VCaP (cell line): ENCODE data around the gene ATCAY.

Source experiments
- H3K27ac ChIP-seq: fragments of 450-650 bp; 2 replicates; pipeline ENCODE4 v1.5.1; 2017
- CTCF ChIP-seq: fragments of 450-650 bp; conservative IDR thresholded peaks from 2 replicates; pipeline ENCODE4 v1.5.1; 2017; ENCODE audit warnings: mild to moderate bottlenecking, moderate library complexity

Gene ATCAY

GRCh38 chr19:3860499-3860898, 20.0 kb upstream of the ATCAY start:
- H3K27ac ChIP-seq, result no peak overlapping the region
- no peak for TF ChIP-seq CTCF

- no peak for TF ChIP-seq CTCF
- H3K27ac ChIP-seq, result no peak overlapping the region
Observed at GRCh38 chr19:3862826-3863500, 17.5 kb upstream of the ATCAY start.

GRCh38 chr19:3863648-3864047, 16.8 kb upstream of the ATCAY start:
- no peak for TF ChIP-seq CTCF
- no peak overlapping the region for H3K27ac ChIP-seq

- TF ChIP-seq CTCF, result no peak
- H3K27ac ChIP-seq, result no peak overlapping the region
Observed at GRCh38 chr19:3866910-3867638, 13.4 kb upstream of the ATCAY start.

- no peak overlapping the region for H3K27ac ChIP-seq
- no peak for TF ChIP-seq CTCF
Observed at GRCh38 chr19:3867971-3868769, 12.3 kb upstream of the ATCAY start.

- H3K27ac ChIP-seq, result no peak within 1 kb of the TSS
- TF ChIP-seq CTCF, result no peak
Observed at GRCh38 chr19:3868770-3869456, 11.6 kb upstream of the ATCAY start, which contains the start of gene ZFR2. Gene ZFR2, minus strand, starts transcription at chr19:3869038. Its CDS starts 21 bp downstream, at chr19:3869017.
